CD4-positive, CD25-positive, alpha-beta regulatory T cell (primary cell): ENCODE measurements around the gene FAM168A. TPM values are rescaled to one million over a fixed set of nuclear protein-coding genes. Genes with fewer than 3 reads are reported as not detected.

Experiments
- ATAC-seq, 2 donors: fragments of 150-1000 bp; cut with Tn5 transposase; one replicate each; pipeline ENCODE4 v1.10.0; 2021; ENCODE audit warnings: low read depth in 2 of 2, moderate number of reproducible peaks in 2 of 2, moderate library complexity in 1 of 2
- DNase-seq, 3 donors: peaks; one replicate each; pipeline versions ENCODE4 v3.0.0 to v3.0.0-alpha.2; 2012 to 2022; ENCODE audit warnings: mixed read lengths in 1 of 3
- H3K27ac ChIP-seq: one replicate; pipeline ENCODE4 v1.7.0; 2013; ENCODE audit warnings: mild to moderate bottlenecking, low read length; ENCODE audit not compliant: insufficient read depth, poor library complexity, severe bottlenecking
- H3K27me3 ChIP-seq: one replicate; pipeline ENCODE4 v1.7.0; 2013; ENCODE audit warnings: low read length; ENCODE audit not compliant: control insufficient read depth, insufficient read depth
- H3K36me3 ChIP-seq: one replicate; pipeline ENCODE4 v1.7.0; 2013; ENCODE audit warnings: mild to moderate bottlenecking, low read length, moderate library complexity; ENCODE audit not compliant: control insufficient read depth, insufficient read depth
- H3K4me1 ChIP-seq: 2 replicates; pipeline ENCODE4 v1.7.0; 2013; ENCODE audit warnings: mild to moderate bottlenecking, low read length; ENCODE audit not compliant: insufficient read depth, control insufficient read depth, poor library complexity, severe bottlenecking
- H3K4me3 ChIP-seq: one replicate; pipeline ENCODE4 v1.7.0; 2013; ENCODE audit warnings: low read depth, mild to moderate bottlenecking, low read length, moderate library complexity
- H3K9me3 ChIP-seq, 2 experiments: 1 replicate in 1 of 2; 2 replicates in 1 of 2; pipeline ENCODE4 v1.7.0; 2013; ENCODE audit warnings: low read length in 2 of 2, mild to moderate bottlenecking in 1 of 2, moderate library complexity in 1 of 2; ENCODE audit not compliant: control insufficient read depth in 2 of 2
- H3K27ac Mint-ChIP-seq, 3 donors: one replicate each; pipeline ENCODE4 v1.8.0; 2020 to 2022; ENCODE audit warnings: mild to moderate bottlenecking in 3 of 3, mixed read lengths in 3 of 3, moderate library complexity in 2 of 3
- H3K27me3 Mint-ChIP-seq: one replicate; pipeline ENCODE4 v1.8.0; 2022; ENCODE audit warnings: mild to moderate bottlenecking, mixed read lengths
- H3K36me3 Mint-ChIP-seq: one replicate; pipeline ENCODE4 v1.8.0; 2020; ENCODE audit warnings: mixed read lengths
- H3K4me1 Mint-ChIP-seq, 4 donors: one replicate each; pipeline ENCODE4 v1.8.0; 2020 to 2022; ENCODE audit warnings: mixed read lengths in 4 of 4, mild to moderate bottlenecking in 1 of 4
- H3K4me3 Mint-ChIP-seq, 4 donors: one replicate each; pipeline ENCODE4 v1.8.0; 2020 to 2022; ENCODE audit warnings: mild to moderate bottlenecking in 4 of 4, mixed read lengths in 4 of 4, moderate library complexity in 3 of 4
- H3K9me3 Mint-ChIP-seq, 7 donors: one replicate each; pipeline ENCODE4 v1.8.0; 2020 to 2022; ENCODE audit warnings: mixed read lengths in 7 of 7, mild to moderate bottlenecking in 3 of 7, moderate library complexity in 2 of 7
- polyA plus RNA-seq, 4 donors: library from polyadenylated mRNA; unstranded; fragments of 300-500 nt; fragmentation: Illumina TruSeq; gene quantifications; one replicate each; pipeline ENCODE4 v1.2.3, GENCODE V29; 2021
- total RNA-seq: library from RNA; stranded (reverse); gene quantifications from one replicate; pipeline ENCODE4 v1.2.3, GENCODE V29; 2022

Gene FAM168A
- total and polyA plus RNA-seq, 5 donors from 2014 or later = 1.5 to 21.3 (median 3.0) TPM

- peak within 1 kb of the TSS; percentile 93 to 98 (median 95) for H3K4me3 Mint-ChIP-seq
- Histone ChIP-seq H3K4me3 (peak within 1 kb of the TSS; percentile 67), H3K9me3 (no peaks in the 10 kb centered on the region), H3K27me3 (no peaks in the 10 kb centered on the region), H3K36me3 (no peaks in the 10 kb centered on the region), H3K27ac (peak within 1 kb of the TSS; percentile 91), H3K4me1 (peaks cover 19% of the 10 kb centered on the region)
- no peaks in the 10 kb centered on the region for H3K27me3 Mint-ChIP-seq
- DNase-seq (peak; percentile 85 to 95 (median 94)), ATAC-seq (peak; percentile 94 to 96)
- H3K36me3 Mint-ChIP-seq = no peaks in the 10 kb centered on the region
- peaks cover 5 to 50% (median 37%) of the 10 kb centered on the region in 4 donors for H3K4me1 Mint-ChIP-seq
- H3K9me3 Mint-ChIP-seq = no peaks in the 10 kb centered on the region
- peak within 1 kb of the TSS; percentile 97 to 99 (median 98) for H3K27ac Mint-ChIP-seq
Observed at GRCh38 chr11:73376160-73376802, 221.6 kb downstream of the FAM168A start, which contains the start of gene RELT. Gene RELT, plus strand, starts transcription at chr11:73376399. Its CDS starts 12,738 bp downstream, at chr11:73389137.

- H3K36me3 ChIP-seq = no peaks in the 10 kb centered on the region
- Mint-ChIP-seq H3K4me1 (peaks cover 5 to 45% (median 34%) of the 10 kb centered on the region in 4 donors), H3K27me3 (no peaks in the 10 kb centered on the region), H3K4me3 (peak overlapping the region; percentile 86 to 98 (median 91)), H3K27ac (peak overlapping the region in 2 of 3 donors; percentile 91 to 92), H3K36me3 (no peaks in the 10 kb centered on the region), H3K9me3 (no peaks in the 10 kb centered on the region)
- peak overlapping the region; percentile 49 for H3K4me3 ChIP-seq
- H3K9me3 ChIP-seq = no peaks in the 10 kb centered on the region
- DNase-seq (no peak), ATAC-seq (no peak)
- peak overlapping the region; percentile 91 for H3K27ac ChIP-seq
- H3K4me1 ChIP-seq = peaks cover 19% of the 10 kb centered on the region
- H3K27me3 ChIP-seq = no peaks in the 10 kb centered on the region
Observed at GRCh38 chr11:73375830-73376159, 222.1 kb downstream of the FAM168A start.

GRCh38 chr11:73374151-73374550 is 223.8 kb downstream of the FAM168A start:
- H3K36me3 Mint-ChIP-seq = no peaks in the 10 kb centered on the region
- Histone ChIP-seq H3K4me3 (no peak overlapping the region), H3K27me3 (no peaks in the 10 kb centered on the region), H3K9me3 (no peaks in the 10 kb centered on the region), H3K36me3 (no peaks in the 10 kb centered on the region), H3K4me1 (peaks cover 19% of the 10 kb centered on the region), H3K27ac (no peak overlapping the region)
- ATAC-seq (no peak), DNase-seq (no peak)
- no peaks in the 10 kb centered on the region for H3K9me3 Mint-ChIP-seq
- H3K27me3 Mint-ChIP-seq = no peaks in the 10 kb centered on the region
- peak overlapping the region in 2 of 4 donors; percentile 47 to 49 for H3K4me3 Mint-ChIP-seq
- peak overlapping the region in 1 of 3 donors; percentile 69 for H3K27ac Mint-ChIP-seq
- H3K4me1 Mint-ChIP-seq = peaks cover 5 to 36% (median 26%) of the 10 kb centered on the region in 4 donors

GRCh38 chr11:73372375-73372993 is 225.4 kb downstream of the FAM168A start:
- Histone ChIP-seq H3K27me3 (no peaks in the 10 kb centered on the region), H3K4me3 (no peak overlapping the region), H3K36me3 (no peaks in the 10 kb centered on the region), H3K9me3 (no peaks in the 10 kb centered on the region), H3K4me1 (peaks cover 26% of the 10 kb centered on the region), H3K27ac (no peak overlapping the region)
- no peaks in the 10 kb centered on the region for H3K27me3 Mint-ChIP-seq
- H3K4me1 Mint-ChIP-seq = peaks cover 5 to 30% (median 12%) of the 10 kb centered on the region in 4 donors
- peak overlapping the region in 1 of 3 donors; percentile 73 for H3K27ac Mint-ChIP-seq
- H3K36me3 Mint-ChIP-seq = no peaks in the 10 kb centered on the region
- peak overlapping the region in 1 of 4 donors; percentile 41 for H3K4me3 Mint-ChIP-seq
- no peak for ATAC-seq
- H3K9me3 Mint-ChIP-seq = no peaks in the 10 kb centered on the region
- DNase-seq = no peak

GRCh38 chr11:73367482-73368024 is 230.4 kb downstream of the FAM168A start:
- Histone ChIP-seq H3K9me3 (no peaks in the 10 kb centered on the region), H3K36me3 (no peaks in the 10 kb centered on the region), H3K4me3 (no peak overlapping the region), H3K4me1 (peaks cover 30% of the 10 kb centered on the region), H3K27me3 (no peaks in the 10 kb centered on the region), H3K27ac (peak overlapping the region; percentile 19)
- peaks cover 0 to 2% (median 0%) of the 10 kb centered on the region in 7 donors for H3K9me3 Mint-ChIP-seq
- no peaks in the 10 kb centered on the region for H3K36me3 Mint-ChIP-seq
- ATAC-seq (no peak), DNase-seq (peak in 1 of 3 donors; percentile 15)
- peaks cover 6 to 40% (median 15%) of the 10 kb centered on the region in 4 donors for H3K4me1 Mint-ChIP-seq
- H3K27me3 Mint-ChIP-seq = no peaks in the 10 kb centered on the region
- peak overlapping the region; percentile 91 to 99 (median 96) for H3K27ac Mint-ChIP-seq
- H3K4me3 Mint-ChIP-seq = peak overlapping the region in 2 of 4 donors; percentile 54 to 64

GRCh38 chr11:73366953-73367352 is 231.0 kb downstream of the FAM168A start:
- DNase-seq (no peak), ATAC-seq (no peak)
- H3K36me3 Mint-ChIP-seq = no peaks in the 10 kb centered on the region
- peaks cover 6 to 41% (median 15%) of the 10 kb centered on the region in 4 donors for H3K4me1 Mint-ChIP-seq
- Histone ChIP-seq H3K4me3 (no peak overlapping the region), H3K4me1 (peaks cover 30% of the 10 kb centered on the region), H3K27ac (peak overlapping the region; percentile 81), H3K9me3 (no peaks in the 10 kb centered on the region), H3K27me3 (no peaks in the 10 kb centered on the region), H3K36me3 (no peaks in the 10 kb centered on the region)
- peaks cover 0 to 2% (median 0%) of the 10 kb centered on the region in 7 donors for H3K9me3 Mint-ChIP-seq
- H3K27me3 Mint-ChIP-seq = no peaks in the 10 kb centered on the region
- H3K27ac Mint-ChIP-seq = peak overlapping the region; percentile 91 to 99 (median 96)
- H3K4me3 Mint-ChIP-seq = peak overlapping the region in 3 of 4 donors; percentile 54 to 71 (median 64)

- Histone ChIP-seq H3K36me3 (no peaks in the 10 kb centered on the region), H3K4me1 (peaks cover 30% of the 10 kb centered on the region), H3K9me3 (no peaks in the 10 kb centered on the region), H3K4me3 (peak overlapping the region; percentile 62), H3K27me3 (no peaks in the 10 kb centered on the region), H3K27ac (peak overlapping the region; percentile 81)
- DNase-seq = peak in 2 of 3 donors; percentile 72 to 74
- Mint-ChIP-seq H3K4me3 (peak overlapping the region in 3 of 4 donors; percentile 57 to 67 (median 64)), H3K4me1 (peaks cover 6 to 45% (median 16%) of the 10 kb centered on the region in 4 donors), H3K27me3 (no peaks in the 10 kb centered on the region), H3K9me3 (peaks cover 0 to 4% (median 0%) of the 10 kb centered on the region in 7 donors), H3K27ac (peak overlapping the region; percentile 91 to 99 (median 96)), H3K36me3 (no peaks in the 10 kb centered on the region)
- peak; percentile 83 to 88 for ATAC-seq
Observed at GRCh38 chr11:73366265-73366610, 231.7 kb downstream of the FAM168A start.
